GM18526 (cell line): ENCODE results near the gene NCKAP1.

Experiments used
- POLR2A ChIP-seq: IDR thresholded peaks from 3 replicates; pipeline ENCODE4 v1.6.1; 2011; ENCODE audit not compliant: insufficient read length; ENCODE audit errors: extremely low read depth

NCKAP1 gene

DNA sequence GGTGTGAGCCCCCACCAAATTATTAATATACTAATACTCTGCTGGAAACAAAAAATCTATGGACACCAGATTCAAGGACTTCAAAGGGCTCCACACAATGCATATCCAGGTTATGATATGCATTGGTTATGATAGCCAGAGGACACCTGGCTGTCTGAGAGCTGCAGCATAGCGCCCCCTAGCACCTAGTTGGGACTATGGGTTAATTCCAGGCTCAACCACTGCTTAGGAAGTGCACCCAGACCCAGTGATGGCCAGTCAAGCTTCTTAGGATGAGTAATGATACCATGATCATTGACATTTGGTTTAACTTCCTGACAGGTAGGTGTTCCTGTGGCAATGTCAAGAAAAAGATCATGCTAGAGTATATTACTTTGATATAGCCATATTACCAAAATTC is 168.0 kb downstream of the NCKAP1 start:
- no peak for TF ChIP-seq POLR2A

DNA sequence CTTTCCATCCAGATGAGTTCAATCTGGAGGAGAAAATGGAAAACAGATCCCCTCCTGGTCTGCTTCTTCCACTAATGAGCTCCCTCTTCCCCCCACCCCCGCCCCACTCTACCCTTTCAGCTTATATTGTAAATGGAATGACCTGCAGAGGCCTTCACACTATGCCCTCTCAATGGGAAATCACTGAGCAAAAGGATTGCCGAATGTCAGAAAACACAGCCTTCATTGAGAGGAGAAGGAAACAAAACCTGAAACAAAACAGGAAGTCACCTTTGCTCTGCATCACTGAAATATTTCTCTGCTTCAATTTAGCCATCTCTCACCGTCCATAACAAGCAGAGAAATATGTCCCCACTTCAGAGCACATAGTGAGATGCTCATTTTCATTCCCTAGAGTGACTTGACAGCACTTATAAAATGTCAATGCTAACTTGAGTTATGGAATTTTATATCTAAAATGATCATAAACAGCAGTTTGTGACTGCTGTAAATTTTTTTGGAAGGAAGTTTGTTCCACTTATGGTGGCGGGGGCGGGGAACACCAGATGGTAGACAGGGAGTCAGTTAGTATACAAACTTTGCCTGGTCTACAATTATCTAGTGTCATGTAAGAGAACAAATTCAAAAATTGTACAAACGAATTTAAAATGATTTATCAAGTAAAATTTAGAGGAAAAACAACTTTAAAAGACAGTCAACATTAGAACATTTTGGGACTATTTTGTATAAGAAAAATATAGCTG is 170.0 kb downstream of the NCKAP1 start:
- no peak for TF ChIP-seq POLR2A

DNA sequence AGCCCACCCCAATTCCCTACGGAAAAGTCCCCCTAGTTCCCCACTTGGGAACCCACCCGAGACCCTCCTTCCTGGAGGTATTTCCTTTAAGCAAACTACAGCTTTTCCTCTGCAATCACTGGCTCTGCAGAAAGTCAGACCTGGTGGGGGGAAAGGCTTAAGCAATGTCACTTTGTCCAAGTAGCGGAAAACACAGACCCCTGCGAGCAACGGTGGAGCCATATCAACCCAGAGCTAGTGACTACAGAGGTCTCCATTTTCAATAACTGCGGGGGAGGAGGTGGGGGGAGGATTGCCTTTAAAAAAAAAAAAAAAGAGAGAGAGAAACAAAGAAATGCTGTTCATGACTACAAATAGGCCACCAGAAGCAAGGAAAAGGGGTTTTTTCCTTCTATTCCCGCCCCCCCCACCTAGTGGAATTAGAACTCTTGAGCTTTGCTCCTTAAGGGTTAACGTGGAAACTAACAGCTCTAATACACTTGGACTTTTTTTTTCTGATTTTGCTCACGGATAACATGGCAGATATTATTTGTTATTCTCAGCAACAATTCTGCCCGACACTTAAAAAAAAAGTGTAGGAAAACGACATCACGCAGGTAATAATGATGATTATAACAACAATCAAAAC is 170.7 kb downstream of the NCKAP1 start:
- TF ChIP-seq POLR2A: no peak

DNA sequence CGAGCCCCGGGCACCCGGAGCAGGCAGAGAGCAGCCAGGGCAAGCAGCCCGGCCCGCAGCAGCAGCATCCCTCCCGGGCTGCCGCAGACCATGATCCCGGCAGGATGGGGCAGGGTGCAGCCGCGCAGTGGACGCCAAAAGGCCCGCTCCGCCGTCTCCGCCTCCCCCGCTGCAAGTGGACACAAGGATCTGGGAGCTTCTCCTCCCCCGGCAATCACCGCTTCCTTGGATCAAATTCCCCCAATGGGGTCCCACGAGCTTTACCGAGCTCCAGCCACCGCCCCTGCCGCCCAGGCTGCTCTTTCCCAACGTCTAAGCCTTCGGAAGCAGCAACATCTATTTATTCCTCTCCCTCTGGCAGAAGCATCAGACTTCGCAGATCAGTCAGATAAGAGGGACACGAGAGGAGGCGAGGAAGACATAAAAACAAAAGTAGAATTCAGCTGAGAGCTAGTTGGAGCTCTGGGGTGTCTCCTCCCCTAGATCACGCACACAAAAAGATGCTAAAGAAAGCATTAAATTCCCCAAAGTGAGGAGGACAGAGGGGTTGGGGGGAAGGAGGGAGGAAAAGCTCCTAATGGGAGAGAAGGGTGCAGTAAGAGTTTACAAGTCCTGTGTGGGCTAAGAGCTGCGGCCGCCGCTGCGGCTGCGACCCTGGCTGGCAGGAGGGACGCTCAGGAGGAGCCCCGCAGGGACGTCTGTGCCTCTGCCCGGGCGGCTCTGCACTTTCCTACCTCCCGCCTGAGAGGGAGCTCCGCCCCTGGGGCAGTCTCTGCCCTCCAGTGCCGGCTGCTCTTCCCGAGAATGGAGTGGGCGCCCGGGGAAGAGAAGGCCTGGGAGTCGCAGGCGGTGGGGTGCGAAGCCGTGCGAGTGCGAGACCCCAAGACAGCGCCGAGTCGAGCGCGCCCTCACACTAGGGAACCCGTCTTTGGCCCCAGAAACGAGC is 171.5 kb downstream of the NCKAP1 start, which contains the start of gene FRZB:
Gene FRZB (minus strand): TSS at position 177 of the 946 bp plus-strand sequence. CDS start 85 bp downstream, at position 92.
- no peak for TF ChIP-seq POLR2A

DNA sequence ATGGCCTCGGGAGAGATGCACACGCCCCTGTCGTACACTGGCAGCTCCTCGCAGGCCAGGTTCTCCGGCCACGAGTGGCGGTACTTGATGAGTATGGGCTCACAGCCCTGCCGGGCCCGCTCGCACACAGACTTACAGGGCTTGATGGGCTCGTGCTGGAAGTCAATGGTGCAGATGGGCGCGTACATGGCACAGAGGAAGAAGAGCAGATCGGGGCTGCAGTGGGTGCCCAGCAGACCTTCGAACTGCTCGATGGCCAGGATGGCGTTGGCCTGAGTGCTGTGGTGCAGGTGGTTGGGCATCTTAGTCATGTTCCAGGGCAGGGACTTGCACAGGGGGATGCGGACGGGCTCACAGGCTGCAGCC is 172.2 kb downstream of the NCKAP1 start:
- TF ChIP-seq POLR2A: no peak

DNA sequence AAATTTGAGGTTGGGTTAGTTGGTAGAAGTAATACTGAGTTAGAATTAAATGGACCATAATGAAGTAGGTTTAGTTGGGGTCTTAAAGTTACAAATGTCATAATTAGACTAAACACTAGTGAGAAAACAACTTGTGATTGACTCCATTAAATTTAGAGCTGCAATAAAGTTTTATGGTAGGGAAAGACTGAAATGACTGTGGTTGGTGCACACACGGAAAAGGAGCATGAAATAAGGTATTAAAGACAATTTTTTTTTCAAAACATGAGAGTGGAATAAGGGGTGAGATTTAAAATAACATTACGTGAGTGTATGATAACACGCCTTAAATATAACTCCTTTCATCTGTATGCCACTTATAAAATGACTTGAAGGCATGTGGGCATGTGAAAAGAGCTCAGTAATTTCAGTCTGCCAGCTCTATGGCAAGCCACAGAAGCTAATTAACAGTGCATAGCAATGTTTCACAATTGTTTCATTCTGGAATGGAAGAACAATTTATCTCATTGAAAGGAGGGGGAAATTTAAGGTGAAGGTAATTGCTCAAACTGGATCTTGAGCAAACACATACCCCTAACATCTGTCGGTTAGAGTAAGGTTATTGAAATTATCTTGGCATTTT is 173.2 kb downstream of the NCKAP1 start:
- TF ChIP-seq POLR2A: no peak

DNA sequence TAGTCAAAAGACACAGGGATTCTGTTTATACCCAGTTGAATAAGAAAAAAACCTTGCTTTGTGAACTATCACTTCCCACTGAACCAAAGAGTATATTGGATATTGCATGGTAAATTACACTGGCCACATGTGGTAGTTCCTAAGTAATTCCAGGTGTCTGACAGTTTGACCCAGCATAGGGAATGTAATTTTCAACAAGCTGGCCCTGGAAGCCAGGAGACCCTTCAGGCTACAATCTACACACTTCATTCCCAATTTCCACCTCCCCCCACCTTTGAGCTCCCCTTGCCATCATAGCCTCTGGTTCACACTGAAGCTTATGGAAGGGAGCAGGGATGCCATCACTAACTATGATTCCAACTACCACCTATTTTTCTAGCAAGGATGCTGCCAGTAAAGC is 174.6 kb downstream of the NCKAP1 start:
- TF ChIP-seq POLR2A: no peak

DNA sequence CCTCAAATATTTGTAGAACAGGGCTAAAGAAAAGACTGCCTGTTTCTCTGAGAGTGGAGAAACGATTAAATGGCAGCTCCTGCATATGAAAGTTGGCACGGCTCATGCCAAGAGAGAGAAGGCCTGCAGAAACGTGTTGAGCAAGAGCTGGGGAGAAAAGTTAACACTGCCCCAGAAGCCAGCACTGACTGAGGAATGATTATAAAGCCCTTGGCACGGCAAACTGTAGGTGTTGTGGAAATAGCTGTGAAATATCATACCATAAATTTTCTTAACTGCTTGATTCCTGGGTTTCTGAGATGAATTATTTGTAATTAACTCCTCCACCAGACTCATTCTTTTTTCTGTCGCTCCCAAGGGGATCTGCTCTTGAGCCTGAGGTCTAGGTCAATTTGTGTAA is 176.2 kb downstream of the NCKAP1 start:
- TF ChIP-seq POLR2A: no peak

DNA sequence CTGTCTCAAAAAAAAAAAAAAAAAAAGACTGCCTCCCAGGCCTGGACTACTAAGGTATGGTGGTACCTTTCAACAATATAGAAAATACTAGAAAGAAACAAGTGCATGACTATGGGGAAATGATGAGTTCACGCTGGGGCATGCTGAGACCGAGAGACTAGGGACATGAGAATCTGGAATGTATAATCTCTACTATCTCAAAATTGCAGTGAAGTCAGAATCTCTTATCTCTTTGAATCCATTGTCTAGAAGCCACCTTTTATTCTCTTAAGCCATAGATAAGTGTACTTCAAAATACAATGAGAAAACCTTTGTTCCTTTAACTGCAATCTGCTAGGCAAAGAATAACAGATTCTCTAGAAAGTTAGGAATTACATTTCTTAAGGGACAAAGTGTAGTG is 177.4 kb downstream of the NCKAP1 start:
- no peak for TF ChIP-seq POLR2A
